Activated CD8-positive, alpha-beta T cell treated with anti-CD3 and anti-CD28 coated beads, Interleukin-2, amount 10 ng/mL, durations not matched to agents 7 days and 5 days (primary cell): ENCODE data around the gene MOB3B. TPM values are rescaled to one million over a fixed set of nuclear protein-coding genes. Genes with fewer than 3 reads are reported as not detected.

Experiments
- ATAC-seq: fragments of 150-1000 bp; cut with Tn5 transposase; one replicate; pipeline ENCODE4 v1.10.0; 2021; ENCODE audit warnings: moderate library complexity
- CTCF ChIA-PET: fragments of 350-600 bp; sonication (Branson Sonifier 250); formaldehyde crosslinking; loops from one replicate; lab custom pipeline; 2021; ENCODE audit warnings: antibody characterized with exemption; lab: Charles Lee
- POLR2A ChIA-PET: fragments of 350-600 bp; sonication (Branson Sonifier 250); formaldehyde crosslinking; loops from one replicate; lab custom pipeline; 2021; ENCODE audit warnings: antibody characterized with exemption; lab: Charles Lee
- DNase-seq: peaks from one replicate; pipeline ENCODE4 v3.0.0-alpha.2; 2020
- H3K27ac Mint-ChIP-seq: one replicate; pipeline ENCODE4 v1.8.0; 2021; ENCODE audit warnings: mild to moderate bottlenecking, mixed read lengths
- H3K27me3 Mint-ChIP-seq: one replicate; pipeline ENCODE4 v1.8.0; 2021; ENCODE audit warnings: low read depth, mixed read lengths
- H3K36me3 Mint-ChIP-seq: one replicate; pipeline ENCODE4 v1.8.0; 2021; ENCODE audit warnings: low read depth, mixed read lengths
- H3K4me1 Mint-ChIP-seq: one replicate; pipeline ENCODE4 v1.8.0; 2021; ENCODE audit warnings: low read depth, mixed read lengths
- H3K4me3 Mint-ChIP-seq: one replicate; pipeline ENCODE4 v1.8.0; 2021; ENCODE audit warnings: mild to moderate bottlenecking, mixed read lengths
- H3K9me3 Mint-ChIP-seq: one replicate; pipeline ENCODE4 v1.8.0; 2022; ENCODE audit warnings: mixed read lengths; ENCODE audit not compliant: insufficient read depth
- total RNA-seq, 2 experiments: library from RNA; stranded (reverse); gene quantifications; one replicate each; pipeline ENCODE4 v1.2.3, GENCODE V29; 2021

The MOB3B gene
- total RNA-seq, 2 experiments from 2014 or later: 2.5 to 2.8 TPM

- POLR2A ChIA-PET: no interaction called here
- peaks cover 5% of the 10 kb centered on the region for H3K27me3 Mint-ChIP-seq
Observed at GRCh38 chr9:27310582-27310981, 219.0 kb downstream of the MOB3B start.

GRCh38 chr9:27308691-27309390 lies 220.8 kb downstream of the MOB3B start:
- Mint-ChIP-seq H3K36me3 (no peaks in the 10 kb centered on the region), H3K4me1 (no peaks in the 10 kb centered on the region), H3K27me3 (peaks cover 2% of the 10 kb centered on the region), H3K27ac (no peak overlapping the region), H3K9me3 (no peaks in the 10 kb centered on the region), H3K4me3 (no peak overlapping the region)
- DNase-seq: no peak
- CTCF ChIA-PET: interaction anchor here (0.6 kb wide), 1 partner anchor 110 kb away, joined by 3 read pairs; no protein-coding TSS in a partner anchor
- POLR2A ChIA-PET: no interaction called here
- ATAC-seq: no peak

More at GRCh38 chr9:27310582-27310981, 219.0 kb downstream of the MOB3B start:
- Mint-ChIP-seq H3K4me3 (no peak overlapping the region), H3K36me3 (no peaks in the 10 kb centered on the region), H3K27ac (no peak overlapping the region), H3K4me1 (no peaks in the 10 kb centered on the region), H3K9me3 (no peaks in the 10 kb centered on the region)
- ATAC-seq (no peak), DNase-seq (no peak)
- CTCF ChIA-PET: interaction anchor here (0.9 kb wide), 1 partner anchor 219 kb away, joined by 4 read pairs; the partner anchor contains the start of gene MOB3B

- ATAC-seq (no peak), DNase-seq (no peak)
- H3K9me3 Mint-ChIP-seq: no peaks in the 10 kb centered on the region
- H3K27ac Mint-ChIP-seq: no peak overlapping the region
- no peaks in the 10 kb centered on the region for H3K4me1 Mint-ChIP-seq
- peaks cover 3% of the 10 kb centered on the region for H3K27me3 Mint-ChIP-seq
- no peaks in the 10 kb centered on the region for H3K36me3 Mint-ChIP-seq
- ChIA-PET CTCF (no interaction called here), POLR2A (no interaction called here)
- no peak overlapping the region for H3K4me3 Mint-ChIP-seq
Observed at GRCh38 chr9:27304521-27304920, 225.1 kb downstream of the MOB3B start.

- ChIA-PET POLR2A (no interaction called here), CTCF (no interaction called here)
- Mint-ChIP-seq H3K4me1 (no peaks in the 10 kb centered on the region), H3K36me3 (no peaks in the 10 kb centered on the region), H3K27ac (no peak overlapping the region), H3K9me3 (no peaks in the 10 kb centered on the region), H3K27me3 (peaks cover 4% of the 10 kb centered on the region), H3K4me3 (no peak overlapping the region)
- ATAC-seq (no peak), DNase-seq (no peak)
Observed at GRCh38 chr9:27303219-27303618, 226.4 kb downstream of the MOB3B start.

- POLR2A ChIA-PET: no interaction called here
- H3K27ac Mint-ChIP-seq: no peak within 1 kb of the TSS
- peaks cover 5% of the 10 kb centered on the region for H3K27me3 Mint-ChIP-seq
- no peak within 1 kb of the TSS for H3K4me3 Mint-ChIP-seq
- CTCF ChIA-PET: no interaction called here
- no peak for DNase-seq
- no peaks in the 10 kb centered on the region for H3K36me3 Mint-ChIP-seq
- no peaks in the 10 kb centered on the region for H3K4me1 Mint-ChIP-seq
- H3K9me3 Mint-ChIP-seq: no peaks in the 10 kb centered on the region
- ATAC-seq: no peak
Observed at GRCh38 chr9:27297050-27297449, 232.6 kb downstream of the MOB3B start, which contains the start of gene EQTN. EQTN (minus strand) TSS chr9:27297150; CDS start chr9:27297055, 95 bp downstream.

GRCh38 chr9:27293996-27294395 lies 235.6 kb downstream of the MOB3B start:
- no peak overlapping the region for H3K27ac Mint-ChIP-seq
- H3K27me3 Mint-ChIP-seq: peaks cover 5% of the 10 kb centered on the region
- ChIA-PET CTCF (no interaction called here), POLR2A (no interaction called here)
- H3K9me3 Mint-ChIP-seq: no peaks in the 10 kb centered on the region
- ATAC-seq: no peak
- no peaks in the 10 kb centered on the region for H3K4me1 Mint-ChIP-seq
- H3K4me3 Mint-ChIP-seq: no peak overlapping the region
- no peaks in the 10 kb centered on the region for H3K36me3 Mint-ChIP-seq
- DNase-seq: no peak

GRCh38 chr9:27292659-27293405 lies 236.8 kb downstream of the MOB3B start:
- Mint-ChIP-seq H3K27ac (no peak overlapping the region), H3K27me3 (peaks cover 10% of the 10 kb centered on the region), H3K4me1 (no peaks in the 10 kb centered on the region), H3K4me3 (no peak overlapping the region), H3K9me3 (no peaks in the 10 kb centered on the region), H3K36me3 (no peaks in the 10 kb centered on the region)
- ATAC-seq (no peak), DNase-seq (no peak)
- CTCF ChIA-PET: no interaction called here
- POLR2A ChIA-PET: no interaction called here

- ATAC-seq (no peak), DNase-seq (no peak)
- no peak overlapping the region for H3K4me3 Mint-ChIP-seq
- no peaks in the 10 kb centered on the region for H3K9me3 Mint-ChIP-seq
- peaks cover 13% of the 10 kb centered on the region for H3K27me3 Mint-ChIP-seq
- H3K36me3 Mint-ChIP-seq: no peaks in the 10 kb centered on the region
- POLR2A ChIA-PET: no interaction called here
- H3K4me1 Mint-ChIP-seq: no peaks in the 10 kb centered on the region
- CTCF ChIA-PET: no interaction called here
- no peak overlapping the region for H3K27ac Mint-ChIP-seq
Observed at GRCh38 chr9:27291292-27291691, 238.3 kb downstream of the MOB3B start.

GRCh38 chr9:27282269-27282668 lies 247.3 kb downstream of the MOB3B start:
- CTCF ChIA-PET: no interaction called here
- no peaks in the 10 kb centered on the region for H3K36me3 Mint-ChIP-seq
- ATAC-seq: no peak
- no peaks in the 10 kb centered on the region for H3K4me1 Mint-ChIP-seq
- POLR2A ChIA-PET: no interaction called here
- no peak for DNase-seq
- peaks cover 3% of the 10 kb centered on the region for H3K27me3 Mint-ChIP-seq
- no peak overlapping the region for H3K27ac Mint-ChIP-seq
- no peak overlapping the region for H3K4me3 Mint-ChIP-seq
- no peaks in the 10 kb centered on the region for H3K9me3 Mint-ChIP-seq

GRCh38 chr9:27280860-27281259 lies 248.8 kb downstream of the MOB3B start:
- CTCF ChIA-PET: no interaction called here
- no peaks in the 10 kb centered on the region for H3K36me3 Mint-ChIP-seq
- peaks cover under 1% of the 10 kb centered on the region for H3K27me3 Mint-ChIP-seq
- no peaks in the 10 kb centered on the region for H3K9me3 Mint-ChIP-seq
- H3K27ac Mint-ChIP-seq: no peak overlapping the region
- H3K4me3 Mint-ChIP-seq: no peak overlapping the region
- no peak for ATAC-seq
- DNase-seq: no peak
- POLR2A ChIA-PET: no interaction called here
- H3K4me1 Mint-ChIP-seq: no peaks in the 10 kb centered on the region

- ChIA-PET CTCF (no interaction called here), POLR2A (no interaction called here)
- ATAC-seq (no peak), DNase-seq (no peak)
- Mint-ChIP-seq H3K27me3 (no peaks in the 10 kb centered on the region), H3K4me3 (no peak overlapping the region), H3K36me3 (no peaks in the 10 kb centered on the region), H3K27ac (no peak overlapping the region), H3K4me1 (no peaks in the 10 kb centered on the region), H3K9me3 (no peaks in the 10 kb centered on the region)
Observed at GRCh38 chr9:27280249-27280648, 249.4 kb downstream of the MOB3B start.

- Mint-ChIP-seq H3K9me3 (no peaks in the 10 kb centered on the region), H3K27ac (no peak overlapping the region), H3K36me3 (no peaks in the 10 kb centered on the region), H3K4me1 (no peaks in the 10 kb centered on the region), H3K27me3 (no peaks in the 10 kb centered on the region), H3K4me3 (no peak overlapping the region)
- ATAC-seq (no peak), DNase-seq (no peak)
- ChIA-PET POLR2A (no interaction called here), CTCF (no interaction called here)
Observed at GRCh38 chr9:27279611-27280010, 250.0 kb downstream of the MOB3B start.
